Right lobe of liver (tissue), 4 donors: ENCODE measurements around the gene RPS14.

Experiments
- POLR2A ChIP-seq: fragments of 450-650 bp; IDR thresholded peaks from one replicate; pipeline ENCODE4 v1.6.1; 2017; ENCODE audit warnings: antibody characterized with exemption, mild to moderate bottlenecking
- TF ChIP-seq, protein P1 (sequence below), 4 donors: fragments of 200-600 bp in 3 of 4; fragments of 450-650 bp in 1 of 4; IDR thresholded peaks; one replicate each; pipeline versions ENCODE4 v1.5.1 to v1.8.0; 2016 to 2022; ENCODE audit warnings: antibody characterized with exemption in 4 of 4, mild to moderate bottlenecking in 2 of 4
- donor health status: DM: no; HTN: no; CAD: no.
- donor health status: DM: no; HTN: no; CAD: no.
- donor health status: DM: no; HTN: yes; CAD: no.

GRCh38 chr5:150447188-150447587 is 2.4 kb downstream of the RPS14 start:
- TF ChIP-seq, protein P1, sequence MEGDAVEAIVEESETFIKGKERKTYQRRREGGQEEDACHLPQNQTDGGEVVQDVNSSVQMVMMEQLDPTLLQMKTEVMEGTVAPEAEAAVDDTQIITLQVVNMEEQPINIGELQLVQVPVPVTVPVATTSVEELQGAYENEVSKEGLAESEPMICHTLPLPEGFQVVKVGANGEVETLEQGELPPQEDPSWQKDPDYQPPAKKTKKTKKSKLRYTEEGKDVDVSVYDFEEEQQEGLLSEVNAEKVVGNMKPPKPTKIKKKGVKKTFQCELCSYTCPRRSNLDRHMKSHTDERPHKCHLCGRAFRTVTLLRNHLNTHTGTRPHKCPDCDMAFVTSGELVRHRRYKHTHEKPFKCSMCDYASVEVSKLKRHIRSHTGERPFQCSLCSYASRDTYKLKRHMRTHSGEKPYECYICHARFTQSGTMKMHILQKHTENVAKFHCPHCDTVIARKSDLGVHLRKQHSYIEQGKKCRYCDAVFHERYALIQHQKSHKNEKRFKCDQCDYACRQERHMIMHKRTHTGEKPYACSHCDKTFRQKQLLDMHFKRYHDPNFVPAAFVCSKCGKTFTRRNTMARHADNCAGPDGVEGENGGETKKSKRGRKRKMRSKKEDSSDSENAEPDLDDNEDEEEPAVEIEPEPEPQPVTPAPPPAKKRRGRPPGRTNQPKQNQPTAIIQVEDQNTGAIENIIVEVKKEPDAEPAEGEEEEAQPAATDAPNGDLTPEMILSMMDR (IDR thresholded peaks at IDR 0.05), result no peak
- no peak for TF ChIP-seq POLR2A
